Measurements from ENCODE around the gene GCGR.

- TF ChIP-seq CTCF (IDR thresholded peaks at IDR 0.05) (no peak), POLR2AphosphoS5 (IDR thresholded peaks at IDR 0.05; ENCODE audit: low read depth, low read length) (no peak), REST (IDR thresholded peaks at IDR 0.05; ENCODE audit: insufficient read depth in 1 of 2, low read depth in 2 of 2, low read length in 1 of 2) (no peak)
These were observed 48.3 kb downstream of the GCGR start for GRCh38 chr17:81852237-81852636.

Data from Panc1 (cell line).